IgD-negative memory B cell (primary cell): ENCODE measurements around the gene LDLRAP1. TPM values are rescaled to one million over a fixed set of nuclear protein-coding genes. Genes with fewer than 3 reads are reported as not detected.

Experiments used
- H3K27ac Mint-ChIP-seq, 3 donors: one replicate each; pipeline ENCODE4 v1.8.0; 2020 to 2022; ENCODE audit warnings: mild to moderate bottlenecking in 3 of 3, mixed read lengths in 3 of 3, moderate library complexity in 1 of 3
- H3K27me3 Mint-ChIP-seq: one replicate; pipeline ENCODE4 v1.8.0; 2021; ENCODE audit warnings: mixed read lengths
- H3K36me3 Mint-ChIP-seq: one replicate; pipeline ENCODE4 v1.8.0; 2020; ENCODE audit warnings: mild to moderate bottlenecking, mixed read lengths
- H3K4me1 Mint-ChIP-seq, 3 donors: one replicate each; pipeline ENCODE4 v1.8.0; 2020 to 2022; ENCODE audit warnings: mixed read lengths in 3 of 3, mild to moderate bottlenecking in 1 of 3
- H3K4me3 Mint-ChIP-seq, 4 donors: one replicate each; pipeline ENCODE4 v1.8.0; 2020 to 2022; ENCODE audit warnings: mild to moderate bottlenecking in 4 of 4, mixed read lengths in 4 of 4, moderate library complexity in 3 of 4
- H3K9me3 Mint-ChIP-seq, 3 donors: one replicate each; pipeline ENCODE4 v1.8.0; 2020 to 2021; ENCODE audit warnings: mixed read lengths in 3 of 3, mild to moderate bottlenecking in 1 of 3
- polyA plus RNA-seq: library from polyadenylated mRNA; unstranded; fragments of 300-500 nt; fragmentation: Illumina TruSeq; gene quantifications from one replicate; pipeline ENCODE4 v1.2.3, GENCODE V29; 2021

The LDLRAP1 gene
- polyA plus RNA-seq, 1 donor from 2014 or later, result 60.5 TPM

DNA sequence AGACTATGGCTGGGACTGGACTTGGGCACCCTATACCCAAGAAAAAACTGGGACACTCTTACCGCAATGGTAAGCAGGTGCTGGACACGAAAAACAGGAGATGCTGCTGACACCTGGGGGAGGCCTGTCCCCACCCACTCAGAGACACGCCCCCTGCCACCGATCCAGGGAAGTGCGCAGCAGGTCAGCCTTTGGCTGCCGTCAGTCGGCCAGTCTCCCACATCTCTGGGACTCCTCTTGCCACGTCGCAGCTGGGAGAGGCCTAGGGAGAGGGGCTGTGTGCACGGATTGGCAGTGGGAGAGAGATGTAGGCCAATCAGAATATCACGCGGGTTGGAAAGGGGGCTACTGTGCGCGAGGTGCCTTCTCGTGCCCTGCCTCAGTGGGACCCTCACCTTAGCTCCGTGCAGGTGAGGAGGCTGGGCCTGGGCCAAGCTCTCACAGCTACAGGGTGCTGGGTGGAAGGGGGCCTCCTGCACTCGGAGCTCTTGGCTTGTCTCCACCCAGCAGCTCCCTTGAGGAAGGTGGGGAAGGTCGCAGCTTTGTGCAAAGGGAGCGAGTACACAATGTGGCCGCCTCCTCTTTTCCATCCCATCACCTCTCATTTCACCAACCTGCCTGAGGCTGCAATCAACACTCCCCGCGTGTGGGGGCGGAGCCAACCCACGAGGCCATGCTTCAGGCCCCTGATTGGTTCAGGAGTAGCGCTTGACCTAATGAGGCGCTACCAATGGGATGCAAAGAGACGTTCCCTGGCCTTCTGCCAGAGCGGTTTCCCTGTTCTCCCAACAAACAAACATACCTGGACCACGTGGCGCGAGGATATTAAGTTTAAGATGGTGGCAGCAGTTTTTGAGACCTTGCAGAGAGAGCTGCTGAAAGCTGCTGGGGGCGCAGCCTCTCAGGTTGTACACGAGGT is 25.7 kb upstream of the LDLRAP1 start:
- no peak overlapping the region for H3K4me3 Mint-ChIP-seq
- H3K4me1 Mint-ChIP-seq, result peaks cover 0 to 4% (median 4%) of the 10 kb centered on the region in 3 donors
- H3K27me3 Mint-ChIP-seq, result no peaks in the 10 kb centered on the region
- H3K36me3 Mint-ChIP-seq, result no peaks in the 10 kb centered on the region
- H3K27ac Mint-ChIP-seq, result no peak overlapping the region
- H3K9me3 Mint-ChIP-seq, result no peaks in the 10 kb centered on the region

DNA sequence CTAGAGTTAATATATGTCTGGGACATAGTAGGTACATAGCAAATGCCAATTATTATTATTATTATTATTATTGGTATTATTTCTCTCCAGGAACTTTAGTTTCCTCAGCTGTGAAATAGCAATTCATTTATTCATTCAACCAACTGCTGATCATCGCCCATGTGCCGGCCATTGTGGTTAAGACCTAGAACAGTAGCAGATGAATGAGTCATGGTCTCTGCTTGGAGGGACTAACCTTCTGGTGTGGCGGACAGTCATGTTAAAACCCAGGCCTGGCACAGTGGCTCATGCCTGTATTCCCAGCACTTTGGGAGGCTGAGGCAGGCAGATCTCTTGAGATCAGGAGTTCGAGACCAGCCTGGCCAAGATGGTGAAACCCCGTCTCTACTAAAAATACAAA is 23.8 kb upstream of the LDLRAP1 start:
- no peaks in the 10 kb centered on the region for H3K9me3 Mint-ChIP-seq
- H3K4me1 Mint-ChIP-seq, result peaks cover 0 to 4% (median 4%) of the 10 kb centered on the region in 3 donors
- H3K36me3 Mint-ChIP-seq, result no peaks in the 10 kb centered on the region
- no peaks in the 10 kb centered on the region for H3K27me3 Mint-ChIP-seq
- H3K4me3 Mint-ChIP-seq, result no peak overlapping the region
- no peak overlapping the region for H3K27ac Mint-ChIP-seq

DNA sequence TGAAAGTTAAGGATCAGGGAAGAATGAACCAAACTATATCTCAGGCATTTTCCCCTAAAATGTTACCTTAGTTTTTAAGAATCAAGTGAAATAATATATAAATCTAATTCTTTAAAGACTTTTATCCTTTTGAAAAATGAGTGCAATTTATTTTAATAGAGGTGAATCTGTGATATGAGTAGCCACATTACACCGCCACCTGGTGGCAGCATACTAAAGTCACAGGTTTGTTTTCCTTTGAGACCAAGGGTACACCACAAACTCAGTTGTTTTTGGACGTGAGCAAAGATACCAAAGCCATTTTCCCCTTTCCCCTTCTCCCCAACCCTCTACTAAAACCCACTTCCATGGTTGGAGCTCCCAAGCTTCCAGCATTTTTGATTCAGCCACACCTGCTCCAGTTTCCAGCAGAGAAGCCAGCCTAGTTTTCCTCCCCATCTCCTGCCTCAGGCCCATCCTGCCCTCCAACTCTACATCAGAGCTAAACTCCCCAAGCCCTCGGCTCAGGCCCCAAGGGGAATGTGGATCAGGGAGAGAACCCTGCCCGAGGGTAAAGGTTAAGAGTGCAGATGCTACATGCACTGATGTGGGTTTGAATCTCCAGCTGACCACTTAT is 22.9 kb upstream of the LDLRAP1 start:
- no peaks in the 10 kb centered on the region for H3K36me3 Mint-ChIP-seq
- no peak overlapping the region for H3K27ac Mint-ChIP-seq
- peaks cover 4% of the 10 kb centered on the region for H3K27me3 Mint-ChIP-seq

DNA sequence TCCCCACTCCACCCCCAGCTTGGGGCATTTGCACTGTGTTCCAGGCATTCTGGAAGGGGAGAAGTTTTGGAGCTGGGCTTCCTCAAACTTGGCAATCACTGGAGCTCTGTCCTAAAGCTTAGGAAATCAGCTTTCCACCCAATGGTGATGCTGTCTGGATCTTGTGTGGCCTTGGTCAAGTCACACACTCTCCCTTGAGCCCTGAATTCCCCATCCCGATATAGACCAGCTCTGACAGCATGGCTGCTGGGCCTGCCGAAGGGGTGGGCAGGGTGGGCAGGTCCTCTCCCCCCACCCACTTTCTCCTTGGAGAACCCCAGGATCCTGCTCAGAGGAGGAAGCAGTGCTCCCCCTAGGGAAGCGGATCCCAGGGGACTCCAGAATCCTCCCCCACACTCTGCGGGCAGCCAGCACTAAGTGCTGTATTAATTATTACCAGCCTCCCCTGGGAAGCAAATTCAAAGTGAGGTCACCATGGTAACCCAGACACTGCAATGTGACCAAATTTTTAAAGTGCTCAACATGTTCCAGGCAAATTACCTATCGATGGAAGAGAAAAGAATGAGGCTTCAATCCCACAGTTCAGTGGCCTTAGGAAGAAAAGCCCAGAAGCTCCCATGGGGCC is 21.3 kb upstream of the LDLRAP1 start:
- Mint-ChIP-seq H3K27ac (no peak overlapping the region), H3K4me1 (peaks cover 0 to 4% (median 4%) of the 10 kb centered on the region in 3 donors), H3K9me3 (peaks cover 0 to 5% (median 0%) of the 10 kb centered on the region in 3 donors)

More for the DNA sequence above, 22.9 kb upstream of the LDLRAP1 start:
- peaks cover 0 to 4% (median 4%) of the 10 kb centered on the region in 3 donors for H3K4me1 Mint-ChIP-seq
- peaks cover 0 to 4% (median 0%) of the 10 kb centered on the region in 3 donors for H3K9me3 Mint-ChIP-seq
- H3K4me3 Mint-ChIP-seq, result no peak overlapping the region

DNA sequence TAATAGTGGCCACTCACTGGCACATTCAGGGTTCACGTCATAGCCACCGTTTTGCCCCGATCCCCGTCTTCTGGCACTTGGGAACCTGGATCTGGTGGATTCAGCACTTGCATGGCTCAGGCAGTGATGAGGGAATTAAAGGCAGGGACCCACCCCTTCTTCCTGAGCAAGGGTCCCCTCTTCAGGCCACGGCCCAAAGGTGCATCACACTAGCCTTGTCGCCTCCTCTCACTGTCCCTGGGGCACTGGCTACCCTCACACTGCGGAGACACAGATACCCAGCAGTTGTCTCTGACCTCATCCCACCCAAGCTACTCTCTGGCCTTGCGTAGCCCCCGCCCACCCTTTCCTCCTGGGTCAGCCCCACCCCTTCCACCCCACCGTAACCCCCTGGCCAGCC is 19.9 kb upstream of the LDLRAP1 start:
- H3K9me3 Mint-ChIP-seq, result peaks cover 0 to 5% (median 0%) of the 10 kb centered on the region in 3 donors
- H3K27ac Mint-ChIP-seq, result no peak overlapping the region
- no peaks in the 10 kb centered on the region for H3K36me3 Mint-ChIP-seq
- peaks cover 0 to 4% (median 4%) of the 10 kb centered on the region in 3 donors for H3K4me1 Mint-ChIP-seq
- no peak overlapping the region for H3K4me3 Mint-ChIP-seq
- peaks cover 6% of the 10 kb centered on the region for H3K27me3 Mint-ChIP-seq

More for the DNA sequence above, 21.3 kb upstream of the LDLRAP1 start:
- no peak overlapping the region for H3K4me3 Mint-ChIP-seq
- H3K36me3 Mint-ChIP-seq, result no peaks in the 10 kb centered on the region
- peaks cover 4% of the 10 kb centered on the region for H3K27me3 Mint-ChIP-seq

DNA sequence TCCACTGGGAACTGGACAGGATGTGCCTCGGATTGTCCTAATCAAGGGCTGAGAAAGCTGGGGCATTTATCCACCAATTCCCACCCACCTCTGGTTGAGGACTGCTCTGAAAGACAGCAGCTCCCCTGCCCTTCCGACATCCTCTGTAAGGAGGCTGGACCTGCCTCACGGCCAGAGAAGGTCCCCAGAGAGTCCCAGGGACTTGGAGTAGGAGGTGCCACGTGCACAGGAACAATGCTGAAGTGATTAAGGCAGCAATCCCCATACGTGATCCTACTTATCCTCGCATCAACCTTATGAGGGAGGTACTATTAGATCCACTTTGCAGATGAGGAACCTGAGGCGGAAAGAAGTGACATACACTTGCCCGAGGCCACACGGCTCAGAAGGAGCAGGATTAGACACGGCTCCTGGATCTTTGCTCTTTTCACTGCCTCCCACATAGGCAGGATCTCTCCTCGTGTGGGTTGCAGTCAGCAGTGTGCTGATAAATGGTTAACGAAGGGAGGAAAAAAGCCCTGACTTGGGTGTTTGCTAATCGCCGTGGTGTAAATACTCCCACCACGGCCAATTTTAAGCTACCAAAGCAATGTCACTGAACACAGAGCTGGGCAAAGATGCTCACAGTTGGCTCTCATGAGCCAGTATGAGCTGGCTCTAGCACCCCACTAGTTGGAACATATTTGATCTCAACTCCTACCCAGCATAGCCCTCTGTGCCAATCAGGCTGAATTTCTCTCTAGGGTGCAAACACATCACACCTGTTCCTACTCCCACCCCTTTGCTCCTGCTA is 18.6 kb upstream of the LDLRAP1 start:
- Mint-ChIP-seq H3K36me3 (no peaks in the 10 kb centered on the region), H3K4me1 (peaks cover 0 to 4% (median 4%) of the 10 kb centered on the region in 3 donors), H3K27me3 (peaks cover 6% of the 10 kb centered on the region), H3K4me3 (no peak overlapping the region), H3K27ac (no peak overlapping the region), H3K9me3 (peaks cover 0 to 5% (median 0%) of the 10 kb centered on the region in 3 donors)

DNA sequence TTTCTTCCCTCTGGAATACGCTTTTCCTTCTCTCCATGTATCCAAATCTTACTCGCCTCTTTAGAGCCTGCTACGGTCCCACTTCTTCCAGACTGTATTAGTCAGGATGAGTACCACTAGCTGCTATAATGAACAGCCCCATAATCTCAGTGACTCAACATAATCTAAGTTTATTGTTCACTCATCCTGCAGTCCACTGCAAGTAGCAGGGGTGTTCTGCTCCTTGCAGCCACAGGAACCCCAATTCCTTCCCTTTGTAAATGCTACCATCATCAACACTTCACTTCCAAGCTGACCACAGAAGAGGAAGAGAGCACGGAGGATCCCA is 18.1 kb upstream of the LDLRAP1 start:
- no peaks in the 10 kb centered on the region for H3K36me3 Mint-ChIP-seq
- peak overlapping the region in 1 of 3 donors; percentile 46 for H3K27ac Mint-ChIP-seq
- H3K9me3 Mint-ChIP-seq, result peaks cover 0 to 5% (median 0%) of the 10 kb centered on the region in 3 donors
- peaks cover 0 to 4% (median 4%) of the 10 kb centered on the region in 3 donors for H3K4me1 Mint-ChIP-seq
- H3K27me3 Mint-ChIP-seq, result peaks cover 6% of the 10 kb centered on the region
- no peak overlapping the region for H3K4me3 Mint-ChIP-seq

DNA sequence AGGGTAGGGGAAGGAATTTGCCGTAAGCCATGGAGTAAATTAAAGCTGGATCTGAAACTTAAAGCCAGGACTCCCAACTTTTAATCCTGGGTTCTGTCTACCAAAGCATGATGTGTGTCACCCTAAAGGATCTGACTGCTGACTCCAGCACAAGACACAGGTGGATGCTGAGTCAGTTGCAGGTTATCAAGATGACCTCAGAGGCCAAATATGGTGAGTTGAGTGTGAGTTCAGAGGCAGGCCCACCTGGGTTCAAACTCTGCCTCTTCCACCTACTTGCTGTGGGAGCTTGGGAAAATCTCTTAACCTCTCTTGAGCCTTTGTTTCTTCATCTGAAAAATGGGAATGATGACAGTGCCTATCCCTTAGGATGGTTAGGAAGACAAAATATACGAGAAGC is 16.7 kb upstream of the LDLRAP1 start:
- Mint-ChIP-seq H3K36me3 (no peaks in the 10 kb centered on the region), H3K27ac (no peak overlapping the region), H3K4me1 (peaks cover 0 to 2% (median 0%) of the 10 kb centered on the region in 3 donors), H3K27me3 (peaks cover 6% of the 10 kb centered on the region), H3K4me3 (no peak overlapping the region), H3K9me3 (peaks cover 0 to 5% (median 0%) of the 10 kb centered on the region in 3 donors)

DNA sequence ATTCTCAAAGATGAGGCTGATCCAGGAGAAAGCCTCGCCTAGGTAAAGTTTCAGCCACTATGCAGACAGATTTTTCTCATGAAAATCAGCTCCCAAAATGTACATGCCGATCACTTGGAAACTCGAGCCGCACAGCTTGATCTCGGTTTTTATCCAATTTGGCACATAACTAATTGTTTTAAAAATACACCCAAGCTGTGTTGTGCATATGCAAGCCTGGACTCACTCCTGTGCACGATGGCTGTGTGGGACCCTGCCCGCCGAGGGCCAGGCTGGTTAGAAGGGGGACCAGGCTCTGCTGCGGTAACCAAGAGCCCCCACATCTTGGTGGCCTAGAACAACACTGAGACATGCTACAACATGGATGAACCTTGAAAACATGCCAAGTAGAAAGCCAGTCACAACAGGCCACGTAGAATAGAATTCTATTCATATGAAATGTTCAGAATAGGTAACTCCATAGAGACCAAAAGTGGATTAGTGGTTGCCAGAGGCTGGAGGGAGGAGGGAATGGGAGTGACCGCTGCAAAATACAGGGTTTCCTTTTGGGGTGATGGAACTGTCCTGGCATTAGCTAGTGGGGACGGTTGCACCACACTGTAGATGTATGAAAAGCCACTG is 16.1 kb upstream of the LDLRAP1 start:
- Mint-ChIP-seq H3K9me3 (peaks cover 0 to 5% (median 0%) of the 10 kb centered on the region in 3 donors), H3K36me3 (no peaks in the 10 kb centered on the region), H3K4me3 (no peak overlapping the region), H3K27ac (no peak overlapping the region), H3K27me3 (peaks cover 6% of the 10 kb centered on the region), H3K4me1 (peaks cover 0 to 1% (median 0%) of the 10 kb centered on the region in 3 donors)

DNA sequence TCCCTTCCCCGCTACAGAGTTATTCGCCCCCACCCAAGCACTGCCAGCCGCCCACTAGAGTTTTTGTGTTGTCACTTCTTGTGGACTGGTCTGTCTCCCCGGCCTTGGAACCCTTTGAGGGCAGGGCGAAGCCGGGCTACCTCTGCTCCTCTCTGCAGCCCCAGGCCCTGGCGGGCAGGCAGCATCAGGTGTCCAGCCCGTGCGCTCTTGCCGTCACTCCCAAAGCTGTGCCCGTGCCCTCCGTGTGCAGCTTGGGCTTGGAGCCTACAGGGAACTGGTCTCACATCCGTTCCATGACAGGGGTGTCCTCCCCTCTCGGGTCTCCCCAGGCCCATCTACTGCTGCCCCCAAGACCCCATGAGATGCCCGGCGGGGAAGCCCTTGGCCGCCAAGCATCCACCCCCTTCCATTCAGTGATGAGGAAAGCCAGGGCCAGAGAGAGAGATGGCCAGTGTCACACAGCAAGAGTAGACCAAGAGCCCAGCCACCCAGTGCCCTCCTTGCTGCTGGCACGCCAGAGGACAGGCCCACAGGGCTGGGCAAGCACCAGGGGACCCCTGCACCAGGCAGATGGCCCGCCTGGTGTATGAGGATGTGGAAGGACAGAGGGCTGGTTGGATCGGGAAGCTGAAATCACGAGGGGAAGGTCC is 15.3 kb upstream of the LDLRAP1 start:
- Mint-ChIP-seq H3K36me3 (no peaks in the 10 kb centered on the region), H3K27me3 (peaks cover 6% of the 10 kb centered on the region), H3K4me1 (no peaks in the 10 kb centered on the region), H3K4me3 (no peak overlapping the region), H3K27ac (no peak overlapping the region), H3K9me3 (peaks cover 0 to 5% (median 0%) of the 10 kb centered on the region in 3 donors)

DNA sequence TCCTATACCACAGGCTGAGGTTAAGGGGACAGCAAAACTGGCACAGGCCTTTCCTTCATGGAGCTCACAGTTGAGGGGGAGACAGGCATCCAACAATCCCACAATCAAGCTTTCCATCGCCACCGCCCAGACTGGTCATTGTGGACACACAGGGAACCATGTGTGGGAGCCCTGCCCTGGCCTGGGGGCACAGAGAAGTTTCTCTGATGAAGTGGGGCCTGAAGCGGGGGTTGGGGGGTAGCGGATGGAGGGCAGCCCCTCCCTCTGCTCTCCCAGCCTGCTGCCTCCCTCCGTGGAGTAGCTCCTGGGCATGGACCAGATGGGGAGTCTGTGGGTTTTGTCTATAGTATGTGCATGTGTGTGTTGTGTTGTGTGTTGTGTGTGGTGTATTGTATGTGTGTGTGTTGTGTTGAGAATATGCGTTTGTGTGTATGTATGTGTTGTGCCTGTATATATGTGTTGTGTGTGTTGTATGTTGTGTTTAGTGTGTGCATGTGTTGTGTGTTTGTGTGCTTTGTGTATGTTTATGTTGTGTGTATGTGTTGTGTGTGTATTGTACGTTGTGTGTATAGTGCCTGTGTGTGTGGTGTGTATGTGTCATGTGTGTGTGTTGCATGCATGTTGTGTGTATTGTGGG is 14.4 kb upstream of the LDLRAP1 start:
- Mint-ChIP-seq H3K36me3 (no peaks in the 10 kb centered on the region), H3K27ac (no peak overlapping the region), H3K4me3 (no peak overlapping the region), H3K9me3 (peaks cover 0 to 5% (median 0%) of the 10 kb centered on the region in 3 donors), H3K4me1 (no peaks in the 10 kb centered on the region), H3K27me3 (peaks cover 6% of the 10 kb centered on the region)

DNA sequence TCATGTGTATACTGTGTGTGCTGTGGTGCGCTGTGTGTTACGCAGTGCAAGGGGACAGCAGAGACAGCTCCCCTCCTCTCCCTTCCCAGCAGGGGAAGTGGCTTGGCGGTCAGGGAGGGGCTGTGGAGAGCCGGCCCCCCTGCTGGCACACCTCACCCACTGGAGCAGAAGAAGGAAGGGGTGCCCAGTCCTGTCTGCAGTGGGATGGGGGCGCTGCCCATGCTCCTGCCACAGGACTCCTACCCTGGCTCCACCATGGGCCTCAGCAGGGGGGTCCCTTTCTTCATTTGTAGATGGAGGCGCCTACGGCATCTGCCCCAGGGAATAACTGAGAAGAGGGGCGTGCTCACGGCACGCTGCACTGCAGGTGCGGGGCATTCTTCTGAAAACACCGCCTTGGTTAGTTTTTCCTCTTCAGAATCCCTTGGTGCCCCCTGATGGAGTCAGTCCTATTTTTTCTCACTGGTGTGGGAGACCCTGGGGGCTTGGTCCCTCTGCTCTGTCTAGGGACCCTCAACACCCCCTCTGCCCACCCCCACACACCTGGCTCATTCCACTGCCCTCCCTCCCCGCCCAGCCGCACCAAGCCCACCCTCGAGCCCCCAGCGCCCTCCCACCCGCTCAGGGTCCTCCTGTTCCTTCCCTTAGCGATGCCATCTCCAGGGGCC is 13.8 kb upstream of the LDLRAP1 start:
- Mint-ChIP-seq H3K4me1 (no peaks in the 10 kb centered on the region), H3K27me3 (peaks cover 6% of the 10 kb centered on the region), H3K36me3 (no peaks in the 10 kb centered on the region), H3K4me3 (no peak overlapping the region), H3K27ac (no peak overlapping the region), H3K9me3 (peaks cover 0 to 5% (median 0%) of the 10 kb centered on the region in 3 donors)
